ENCODE measurements around the gene MCM5. TPM values are rescaled to one million over a fixed set of nuclear protein-coding genes. Genes with fewer than 3 reads are reported as not detected.
A peak's percentile ranks its signal among the peaks of the same experiment; 100 is the strongest.

MCM5 gene
- total RNA-seq: 30.6 and 31.5 TPM in 2 replicates

- peak; percentile 97 for DNase-seq (ENCODE audit: low read depth)
- TF ChIP-seq, protein P1, sequence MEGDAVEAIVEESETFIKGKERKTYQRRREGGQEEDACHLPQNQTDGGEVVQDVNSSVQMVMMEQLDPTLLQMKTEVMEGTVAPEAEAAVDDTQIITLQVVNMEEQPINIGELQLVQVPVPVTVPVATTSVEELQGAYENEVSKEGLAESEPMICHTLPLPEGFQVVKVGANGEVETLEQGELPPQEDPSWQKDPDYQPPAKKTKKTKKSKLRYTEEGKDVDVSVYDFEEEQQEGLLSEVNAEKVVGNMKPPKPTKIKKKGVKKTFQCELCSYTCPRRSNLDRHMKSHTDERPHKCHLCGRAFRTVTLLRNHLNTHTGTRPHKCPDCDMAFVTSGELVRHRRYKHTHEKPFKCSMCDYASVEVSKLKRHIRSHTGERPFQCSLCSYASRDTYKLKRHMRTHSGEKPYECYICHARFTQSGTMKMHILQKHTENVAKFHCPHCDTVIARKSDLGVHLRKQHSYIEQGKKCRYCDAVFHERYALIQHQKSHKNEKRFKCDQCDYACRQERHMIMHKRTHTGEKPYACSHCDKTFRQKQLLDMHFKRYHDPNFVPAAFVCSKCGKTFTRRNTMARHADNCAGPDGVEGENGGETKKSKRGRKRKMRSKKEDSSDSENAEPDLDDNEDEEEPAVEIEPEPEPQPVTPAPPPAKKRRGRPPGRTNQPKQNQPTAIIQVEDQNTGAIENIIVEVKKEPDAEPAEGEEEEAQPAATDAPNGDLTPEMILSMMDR (IDR thresholded peaks at IDR 0.05; ENCODE audit: insufficient read depth, low read depth, low read length): no peak
- peak within 1 kb of the TSS; percentile 72 for H3K4me3 ChIP-seq (ENCODE audit: low read depth, low read length)
These were observed at the start of gene MCM5 for GRCh38 chr22:35399678-35400500. MCM5 (plus strand) TSS chr22:35400140; CDS start chr22:35400439, 299 bp downstream.

- peak overlapping the region; percentile 70 for H3K4me3 ChIP-seq (ENCODE audit: low read depth, low read length)
- peak; percentile 91 for DNase-seq (ENCODE audit: low read depth)
- TF ChIP-seq, protein P1 (IDR thresholded peaks at IDR 0.05; ENCODE audit: insufficient read depth, low read depth, low read length): peak; percentile 57
These were observed 49.1 kb upstream of the MCM5 start for GRCh38 chr22:35350539-35351503.

- DNase-seq (ENCODE audit: low read depth): no peak
- no peak overlapping the region for H3K4me3 ChIP-seq (ENCODE audit: low read depth, low read length)
- TF ChIP-seq, protein P1 (IDR thresholded peaks at IDR 0.05; ENCODE audit: insufficient read depth, low read depth, low read length): peak; percentile 7
These were observed 47.5 kb upstream of the MCM5 start for GRCh38 chr22:35352214-35353111.

DNA sequence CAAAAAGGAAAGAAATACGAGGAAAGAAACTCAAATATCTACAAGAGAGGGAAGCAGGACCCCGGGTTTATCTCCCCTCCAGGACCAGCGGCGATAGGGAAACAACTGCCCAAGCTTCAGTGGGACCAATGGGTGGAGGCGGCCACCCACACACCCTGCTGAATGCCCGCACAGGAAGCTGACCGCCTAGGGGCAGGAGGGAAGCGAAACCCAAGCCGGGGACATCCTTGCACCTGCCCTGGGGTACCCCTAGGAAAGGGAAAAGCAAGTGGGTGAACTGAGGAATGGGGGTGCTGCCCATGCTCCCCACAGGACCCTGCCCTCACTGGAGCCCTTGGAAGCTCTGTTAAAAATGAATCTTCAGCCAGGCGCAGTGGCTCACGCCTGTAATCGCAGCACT is 46.6 kb upstream of the MCM5 start:
- H3K4me3 ChIP-seq (ENCODE audit: low read depth, low read length): no peak overlapping the region
- TF ChIP-seq, protein P1 (IDR thresholded peaks at IDR 0.05; ENCODE audit: insufficient read depth, low read depth, low read length): no peak
- no peak for DNase-seq (ENCODE audit: low read depth)

DNA sequence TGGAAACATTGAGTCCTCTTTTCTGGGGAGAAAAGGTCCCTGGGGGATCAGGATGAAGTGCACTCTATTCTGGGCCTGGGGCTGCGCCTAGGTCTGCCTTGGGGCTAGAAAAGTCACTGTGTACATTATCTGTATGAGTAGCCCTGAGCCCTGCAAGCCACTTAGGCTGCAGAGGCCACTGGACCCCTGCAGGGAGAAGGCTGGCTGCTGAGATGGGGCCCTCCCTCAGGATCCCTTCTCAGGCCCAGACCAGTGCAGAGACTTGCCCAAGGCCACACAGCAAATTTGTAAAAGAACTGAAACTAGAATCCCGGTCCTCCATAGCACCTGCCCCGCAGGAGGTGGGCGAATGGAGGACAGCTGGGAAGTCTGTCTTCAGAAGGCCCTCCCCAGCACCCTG is 45.9 kb upstream of the MCM5 start:
- TF ChIP-seq, protein P1 (IDR thresholded peaks at IDR 0.05; ENCODE audit: insufficient read depth, low read depth, low read length): no peak
- no peak overlapping the region for H3K4me3 ChIP-seq (ENCODE audit: low read depth, low read length)
- DNase-seq (ENCODE audit: low read depth): no peak

Measured in fibroblast of villous mesenchyme (primary cell).